GM18526 (cell line): Measurements from ENCODE around the gene SLIT3.

Source experiments
- POLR2A ChIP-seq: IDR thresholded peaks from 3 replicates; pipeline ENCODE4 v1.6.1; 2011; ENCODE audit not compliant: insufficient read length; ENCODE audit errors: extremely low read depth

SLIT3 gene

GRCh38 chr5:168890816-168891812 lies 409.8 kb downstream of the SLIT3 start:
- TF ChIP-seq POLR2A = no peak

GRCh38 chr5:168889039-168889438 lies 411.9 kb downstream of the SLIT3 start:
- no peak for TF ChIP-seq POLR2A

- no peak for TF ChIP-seq POLR2A
Observed at GRCh38 chr5:168887931-168888330, 413.0 kb downstream of the SLIT3 start.

GRCh38 chr5:168886157-168886556 lies 414.8 kb downstream of the SLIT3 start:
- TF ChIP-seq POLR2A = no peak

GRCh38 chr5:168885324-168886120 lies 415.4 kb downstream of the SLIT3 start:
- TF ChIP-seq POLR2A = no peak

- TF ChIP-seq POLR2A = no peak
Observed at GRCh38 chr5:168883991-168884390, 416.9 kb downstream of the SLIT3 start.

- no peak for TF ChIP-seq POLR2A
Observed at GRCh38 chr5:168883281-168883741, 417.6 kb downstream of the SLIT3 start.

- no peak for TF ChIP-seq POLR2A
Observed at GRCh38 chr5:168882283-168882682, 418.7 kb downstream of the SLIT3 start.

- no peak for TF ChIP-seq POLR2A
Observed at GRCh38 chr5:168881427-168882149, 419.4 kb downstream of the SLIT3 start.

GRCh38 chr5:168879929-168880328 lies 421.0 kb downstream of the SLIT3 start:
- TF ChIP-seq POLR2A = no peak

- no peak for TF ChIP-seq POLR2A
Observed at GRCh38 chr5:168879331-168879730, 421.6 kb downstream of the SLIT3 start.

GRCh38 chr5:168878135-168878745 lies 422.7 kb downstream of the SLIT3 start:
- no peak for TF ChIP-seq POLR2A

- TF ChIP-seq POLR2A = no peak
Observed at GRCh38 chr5:168877132-168877892, 423.6 kb downstream of the SLIT3 start.

- no peak for TF ChIP-seq POLR2A
Observed at GRCh38 chr5:168876419-168876818, 424.5 kb downstream of the SLIT3 start.
